GM21367 (cell line): ENCODE measurements around the gene CTNNBIP1.
"Not testable (repeated sequence)": the region's sequence is repeated elsewhere in the genome, so short reads cannot be mapped to it uniquely, and the experiment has no call there.

Source experiments
- ATAC-seq: cut with Tn5 transposase; IDR thresholded peaks from one replicate; pipeline ENCODE4 v1.9.1; 2021; ENCODE audit not compliant: unreplicated experiment

CTNNBIP1 gene, protein sequence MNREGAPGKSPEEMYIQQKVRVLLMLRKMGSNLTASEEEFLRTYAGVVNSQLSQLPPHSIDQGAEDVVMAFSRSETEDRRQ

DNA sequence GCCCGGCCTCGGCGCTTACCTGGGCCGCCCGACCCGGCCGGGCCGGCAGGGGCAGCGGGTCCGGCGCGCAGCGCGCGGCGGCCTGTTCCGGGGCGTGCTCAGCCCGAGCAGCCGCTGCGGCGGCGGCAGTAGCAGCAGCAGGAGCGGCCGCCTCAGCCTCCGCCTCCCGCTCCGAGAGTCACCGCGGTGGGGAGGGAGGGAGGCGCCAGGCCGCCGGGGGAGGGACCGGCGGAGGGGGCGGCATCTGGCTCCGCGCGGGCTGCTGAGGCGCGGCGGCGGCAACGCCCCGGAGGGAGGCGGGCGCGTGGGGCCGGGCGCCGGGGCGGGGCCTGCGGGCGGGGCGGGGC is at the start of gene CTNNBIP1:
Gene CTNNBIP1 (minus strand): TSS at position 194 of the 347 bp plus-strand sequence. CDS start 38,205 bp downstream, outside the sequence.
- ATAC-seq = peak; percentile 70

DNA sequence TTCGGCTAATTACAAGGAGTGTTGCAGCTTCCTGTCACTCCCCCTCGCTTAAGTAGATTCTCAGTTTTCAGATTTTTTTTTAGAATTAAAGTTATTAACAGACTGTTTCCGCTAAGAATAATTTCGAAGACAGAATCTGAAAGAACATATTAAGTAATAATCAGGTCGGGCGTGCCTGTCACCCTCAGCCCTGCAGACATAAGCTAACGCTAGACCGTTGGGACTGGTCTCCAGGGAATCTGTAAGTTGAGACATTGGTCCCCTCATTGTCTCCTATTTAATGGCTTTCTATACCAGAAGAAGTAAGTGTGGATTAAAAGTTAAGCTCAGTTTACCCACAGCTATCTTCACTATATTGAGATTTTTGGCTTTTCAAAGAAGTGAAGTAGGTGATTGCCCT is 47.7 kb upstream of the CTNNBIP1 start:
- ATAC-seq = no peak

DNA sequence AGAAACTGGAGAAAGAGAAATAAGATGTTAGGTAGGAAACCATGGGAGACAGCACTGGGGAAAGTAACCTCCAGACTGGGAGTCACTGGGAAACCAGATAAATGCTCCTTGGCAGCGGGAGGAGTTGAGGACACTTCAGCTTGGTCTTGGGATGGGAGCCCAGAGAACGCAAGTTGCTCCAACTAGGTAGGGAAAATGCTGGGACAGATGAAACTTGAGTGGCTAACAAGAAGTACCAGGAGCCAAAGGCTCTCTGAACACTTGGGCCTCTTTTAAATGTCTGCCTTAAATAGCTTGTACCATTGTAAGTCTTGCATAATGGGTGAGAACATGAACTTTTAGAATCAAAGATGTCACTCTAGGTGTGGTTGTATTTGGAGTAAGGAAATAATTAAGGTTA is 36.2 kb upstream of the CTNNBIP1 start:
- ATAC-seq = no peak

DNA sequence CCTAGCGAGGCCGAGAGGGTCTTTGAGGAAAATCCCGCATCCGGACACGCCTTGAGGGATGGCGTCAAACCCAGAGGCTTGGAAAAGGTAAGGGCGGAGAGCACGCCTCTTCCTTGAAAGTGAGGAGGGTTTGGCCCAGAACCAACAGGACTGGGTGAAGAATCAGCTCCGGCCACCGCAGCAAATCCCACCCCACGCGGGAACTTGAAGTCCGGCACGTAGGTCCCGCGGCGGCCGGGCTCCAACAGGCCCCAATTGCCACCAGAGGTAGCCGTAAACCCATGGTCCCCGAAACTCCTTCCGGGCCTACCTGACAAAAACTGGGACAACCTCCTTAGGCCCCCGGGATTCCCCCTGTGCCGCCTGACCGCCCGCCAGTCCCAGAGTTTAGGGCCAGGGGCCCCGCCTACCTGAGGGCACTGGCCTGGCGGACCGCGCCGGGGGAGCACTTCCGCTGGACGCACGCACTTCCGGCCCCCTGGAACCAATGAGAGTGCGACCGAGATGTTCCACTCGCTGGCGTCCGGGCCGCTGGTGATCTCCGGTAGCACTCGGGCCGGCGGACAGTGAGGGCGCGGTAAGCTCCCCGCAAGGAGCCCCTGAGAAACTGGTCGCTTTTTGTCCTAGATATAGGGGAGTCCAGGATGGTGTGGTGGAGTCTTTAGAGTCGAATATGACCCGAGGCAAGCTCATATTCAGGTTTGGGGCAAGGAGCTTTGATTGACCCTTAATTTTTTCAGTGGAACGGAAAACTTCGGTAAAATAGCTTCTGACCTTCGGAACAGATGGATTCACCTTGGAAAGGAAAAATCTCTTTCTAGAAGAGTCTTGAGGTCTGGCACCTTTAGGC is 33.1 kb upstream of the CTNNBIP1 start, which contains the start of the genes LZIC and NMNAT1:
Gene LZIC (minus strand): TSS at position 453 of the 850 bp plus-strand sequence. CDS start 6,772 bp downstream, outside the sequence.
Gene NMNAT1 (plus strand): TSS at position 537 of the 850 bp plus-strand sequence. CDS start 28,599 bp downstream, outside the sequence.
- ATAC-seq = peak; percentile 89

DNA sequence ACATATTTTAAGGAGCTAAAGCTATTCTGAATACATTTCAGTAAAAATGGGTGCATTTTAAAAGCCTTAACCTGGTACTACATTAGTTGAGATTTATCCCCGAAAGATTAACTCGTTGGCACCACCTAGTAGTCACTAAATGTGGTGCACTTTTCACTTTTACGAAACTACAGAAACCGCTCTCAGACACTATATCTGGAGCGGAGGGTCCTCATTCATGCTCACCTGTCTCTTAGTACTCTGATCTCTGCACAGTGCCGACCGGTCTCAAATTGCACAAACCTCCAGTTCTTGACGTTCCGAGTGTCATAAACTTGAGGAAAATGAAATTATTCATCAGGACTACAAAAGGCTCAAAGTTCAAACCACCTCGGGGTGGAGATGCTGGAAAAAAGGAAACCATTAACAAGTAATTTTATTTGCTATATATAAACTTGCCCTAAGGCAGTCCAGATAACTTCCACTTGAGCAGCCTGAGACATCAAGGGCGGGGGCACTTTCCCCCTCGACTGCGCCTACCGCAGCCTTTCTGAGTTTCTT is 32.4 kb upstream of the CTNNBIP1 start:
- ATAC-seq = peak; percentile 38

DNA sequence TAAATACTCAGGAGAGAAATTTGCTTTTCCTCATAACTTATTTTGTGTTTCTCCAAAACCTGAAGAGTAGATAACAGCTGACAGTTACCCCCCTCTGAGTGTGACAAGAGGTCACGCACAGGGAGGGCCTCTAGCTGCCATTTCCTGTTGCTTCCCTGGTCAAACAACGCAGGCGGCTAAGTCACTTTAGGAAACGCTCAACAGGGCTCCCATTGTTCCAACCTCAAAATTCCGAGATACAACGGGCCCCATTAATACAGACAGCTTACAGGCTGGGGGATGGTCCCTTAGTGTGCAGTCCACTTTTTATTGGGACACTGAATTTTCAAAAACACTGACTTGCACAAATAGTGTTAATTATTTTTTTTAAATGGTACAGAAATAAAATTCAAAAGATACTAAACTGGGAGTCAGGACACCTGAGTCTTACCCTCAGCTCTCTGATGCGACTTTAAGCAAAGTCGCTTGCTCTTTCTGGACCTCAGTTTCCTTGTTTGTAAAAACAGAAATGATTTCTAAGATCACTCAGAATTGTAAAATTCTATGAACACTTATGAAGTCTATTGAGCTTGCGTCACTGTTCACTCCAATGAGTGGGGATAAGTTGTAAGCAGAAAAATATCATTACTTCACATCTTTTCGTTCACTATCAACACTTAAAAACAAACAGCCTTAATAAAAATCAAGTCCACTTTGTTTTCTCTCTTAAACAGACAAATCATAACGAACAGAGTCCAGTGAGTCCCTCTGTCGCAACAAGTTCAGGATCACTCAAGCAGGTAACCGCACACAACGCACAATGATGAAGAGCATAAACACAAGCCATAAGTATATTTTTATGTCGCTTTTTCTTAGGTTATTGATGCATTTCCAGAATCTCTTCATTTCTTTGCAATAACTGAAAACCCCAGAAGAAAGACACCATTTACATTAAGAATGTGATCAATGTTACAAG is 19.6 kb upstream of the CTNNBIP1 start:
- ATAC-seq = no peak

DNA sequence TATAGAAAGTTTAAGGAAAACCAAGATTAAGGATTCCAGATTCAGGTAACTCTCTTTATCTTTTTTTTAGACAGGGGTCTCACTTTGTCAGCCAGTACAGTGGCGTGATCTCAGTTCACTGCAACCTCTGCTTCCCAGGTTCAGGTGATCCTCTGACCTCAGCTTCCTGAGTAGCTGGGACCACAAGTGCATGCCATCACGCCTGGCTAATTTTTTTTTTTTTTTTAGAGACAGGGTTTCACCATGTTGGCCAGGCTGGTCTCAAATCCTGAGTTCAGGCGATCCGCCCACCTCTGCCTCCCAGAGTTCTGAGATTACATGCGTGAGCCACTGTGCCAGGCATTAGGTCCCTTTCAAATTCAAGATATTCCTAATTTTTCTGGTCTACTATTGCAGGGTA is 17.2 kb upstream of the CTNNBIP1 start:
- no peak for ATAC-seq

DNA sequence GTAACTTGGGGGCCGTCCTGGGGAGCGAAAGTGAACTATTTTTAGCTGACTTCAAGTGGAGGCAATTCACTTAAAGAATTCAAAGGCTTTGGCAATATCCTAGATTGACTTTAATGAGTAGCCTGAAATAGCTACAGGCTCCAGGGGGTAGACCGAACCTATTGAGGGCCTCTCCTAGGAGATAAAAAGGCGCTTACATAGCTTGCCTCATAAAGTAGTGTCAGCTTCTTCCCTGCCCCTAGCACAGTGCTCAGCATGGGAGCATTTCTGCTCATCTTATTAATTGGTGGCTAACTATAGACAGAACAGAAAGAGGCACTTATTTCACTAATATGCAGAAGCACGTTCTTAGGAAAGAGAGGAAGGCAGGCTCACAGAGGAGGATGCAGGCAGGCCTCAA is 12.3 kb upstream of the CTNNBIP1 start:
- ATAC-seq = no peak

DNA sequence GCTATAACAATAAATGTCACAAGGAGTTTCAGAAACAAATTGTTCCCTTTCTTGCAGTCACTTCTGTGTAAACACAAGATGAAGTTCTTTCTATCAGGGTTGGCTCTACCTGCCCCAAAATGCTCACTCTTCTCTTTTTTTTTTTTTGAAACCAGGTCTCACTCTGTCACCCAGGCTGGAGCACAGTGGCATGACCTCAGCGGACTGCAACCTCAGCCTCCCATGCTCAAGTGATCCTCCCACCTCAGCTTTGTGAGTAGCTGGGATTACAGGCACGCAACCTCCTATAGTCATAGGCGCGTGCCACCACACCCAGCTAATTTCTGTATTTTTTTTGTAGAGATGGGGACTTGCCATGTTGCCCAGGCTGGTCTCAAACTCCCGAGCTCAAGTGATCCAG is 10.5 kb upstream of the CTNNBIP1 start:
- no peak for ATAC-seq

DNA sequence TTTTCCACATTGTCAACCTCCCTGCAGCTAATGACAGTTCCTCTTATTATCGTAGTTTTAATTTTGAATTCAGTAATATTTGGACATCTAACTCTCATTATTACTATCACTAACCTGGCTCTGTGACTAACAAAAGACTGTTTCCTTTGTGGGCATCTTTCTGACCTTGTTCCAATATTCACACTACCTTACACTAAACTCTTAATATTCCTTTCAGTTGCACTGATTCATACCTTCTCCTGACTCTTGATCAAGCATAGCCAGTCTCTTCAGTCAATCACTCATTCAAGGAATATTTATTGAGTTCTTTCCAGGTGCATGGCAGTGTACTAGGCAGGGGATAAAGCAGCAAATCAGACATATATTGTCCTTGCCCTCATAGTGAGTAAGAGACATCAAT is 7.8 kb upstream of the CTNNBIP1 start:
- ATAC-seq = no peak

DNA sequence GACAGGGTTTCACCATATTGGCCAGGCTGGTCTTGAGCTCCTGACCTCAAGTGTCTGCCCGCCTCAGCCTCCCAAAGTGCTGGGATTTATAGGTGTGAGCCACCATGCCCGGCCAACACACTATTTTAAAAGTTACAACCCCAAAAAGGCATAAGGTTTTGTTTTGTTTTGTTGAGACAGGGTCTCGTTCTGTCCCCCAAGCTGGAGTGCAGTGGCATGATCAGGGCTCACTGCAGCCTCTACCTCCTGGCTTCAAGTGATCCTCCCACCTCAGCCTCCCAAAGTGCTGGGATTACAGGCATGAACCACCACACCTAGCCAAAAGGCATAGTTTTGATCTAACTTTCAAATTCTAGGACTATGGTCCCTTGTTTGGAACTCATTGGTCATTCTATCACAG is 7.4 kb upstream of the CTNNBIP1 start:
- ATAC-seq = not testable (repeated sequence)

DNA sequence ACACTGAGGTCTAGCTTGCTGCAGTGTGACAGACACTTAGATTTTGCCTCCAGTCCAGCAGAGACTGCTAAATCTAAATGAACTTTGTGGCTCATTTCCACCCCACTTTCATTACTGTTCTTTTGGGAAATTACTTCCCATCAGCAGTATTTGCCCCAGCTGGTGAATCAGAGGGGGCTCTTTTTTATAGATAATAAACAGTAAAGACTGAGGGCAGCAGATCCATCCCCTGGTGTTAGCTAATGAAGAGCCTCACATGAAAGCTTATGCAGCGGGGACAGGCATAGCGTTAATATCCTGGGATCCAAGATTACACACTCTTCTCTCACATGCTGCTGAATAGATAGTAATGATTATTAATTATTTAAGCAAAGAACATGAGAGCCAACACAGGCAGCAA is 6.4 kb upstream of the CTNNBIP1 start:
- no peak for ATAC-seq

DNA sequence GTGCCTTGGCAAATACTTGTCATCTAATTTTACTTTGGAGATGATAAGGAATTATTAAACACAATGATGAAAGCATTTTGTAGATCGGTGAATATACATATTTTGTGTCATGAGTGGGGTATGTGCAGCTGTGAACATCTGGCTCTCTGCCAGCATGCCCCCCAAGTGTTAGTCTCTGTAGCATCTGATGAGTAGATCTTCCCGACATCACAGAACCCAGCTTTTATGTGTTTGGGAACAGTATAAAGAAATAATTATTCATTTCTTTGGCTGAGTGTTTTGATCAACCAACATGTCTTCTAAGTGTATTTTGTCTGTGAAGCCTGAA is 4.5 kb upstream of the CTNNBIP1 start:
- ATAC-seq = no peak

DNA sequence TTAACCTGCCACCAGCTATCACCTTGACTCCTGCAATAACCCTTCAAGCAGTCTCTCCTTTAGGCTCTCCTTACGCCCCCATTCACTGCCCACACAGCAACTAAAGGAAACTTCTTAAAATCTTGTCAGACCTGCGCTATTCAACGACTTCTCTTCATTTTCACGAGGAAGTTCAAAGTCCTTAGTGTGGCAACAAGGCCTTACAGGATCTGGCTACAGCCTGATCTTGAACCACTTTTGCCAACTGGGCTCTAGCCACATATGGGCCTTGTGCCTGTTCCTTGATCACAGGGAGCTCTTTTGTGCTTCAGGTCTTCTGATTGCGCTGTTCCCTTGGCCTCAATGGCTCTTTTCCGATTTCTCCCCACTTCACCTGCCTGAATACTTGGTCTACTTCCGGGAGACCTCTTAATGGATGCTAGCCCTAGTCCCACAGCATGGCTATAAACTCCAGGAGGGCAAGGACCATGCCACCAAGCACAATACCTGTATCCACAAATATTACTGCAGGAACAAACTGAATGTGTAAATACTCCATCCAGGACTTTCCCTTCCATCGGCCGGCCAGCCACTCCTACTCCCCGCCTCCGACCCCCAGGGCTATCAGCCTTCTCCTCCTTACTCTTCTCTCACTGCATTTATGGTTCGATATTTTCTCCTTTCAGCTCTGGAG is 2.3 kb upstream of the CTNNBIP1 start:
- no peak for ATAC-seq

DNA sequence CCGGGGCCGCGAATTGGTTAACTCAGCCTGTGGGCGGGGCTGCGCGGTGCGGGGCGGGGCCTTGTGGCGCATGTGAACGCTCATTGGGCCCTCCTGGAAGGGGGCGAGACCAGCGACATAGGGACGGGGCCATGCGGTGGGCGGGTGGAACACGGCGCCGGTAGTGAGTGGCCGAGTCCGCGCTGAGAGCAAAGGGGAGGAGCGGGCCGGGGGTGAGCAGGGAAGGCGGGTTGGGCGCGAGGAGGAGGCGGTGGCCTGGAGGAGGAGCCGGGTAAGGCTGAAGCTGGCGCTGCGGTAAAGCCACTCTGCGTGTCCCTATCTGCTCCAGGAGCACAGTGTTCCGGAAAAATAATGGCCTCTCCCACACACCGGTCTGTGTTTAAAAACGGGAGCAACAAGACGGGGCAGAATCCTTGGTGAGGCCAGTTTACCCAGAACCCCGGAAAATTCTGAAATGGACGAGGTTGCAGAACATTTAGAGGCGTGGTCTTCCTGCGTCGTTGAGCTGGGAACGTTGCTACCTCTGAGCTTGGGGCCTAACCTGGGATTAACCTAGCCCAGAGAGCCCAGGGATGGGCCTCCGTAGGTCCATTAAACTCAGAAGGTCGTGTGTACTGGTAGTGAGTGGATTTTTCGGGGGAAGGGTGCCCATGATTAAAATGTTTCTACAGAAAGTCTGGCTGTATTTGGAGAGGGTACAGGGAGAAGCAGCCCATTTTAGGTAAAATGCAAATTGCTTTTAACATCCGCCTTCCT is 532 bp upstream of the CTNNBIP1 start:
- peak; percentile 89 for ATAC-seq

DNA sequence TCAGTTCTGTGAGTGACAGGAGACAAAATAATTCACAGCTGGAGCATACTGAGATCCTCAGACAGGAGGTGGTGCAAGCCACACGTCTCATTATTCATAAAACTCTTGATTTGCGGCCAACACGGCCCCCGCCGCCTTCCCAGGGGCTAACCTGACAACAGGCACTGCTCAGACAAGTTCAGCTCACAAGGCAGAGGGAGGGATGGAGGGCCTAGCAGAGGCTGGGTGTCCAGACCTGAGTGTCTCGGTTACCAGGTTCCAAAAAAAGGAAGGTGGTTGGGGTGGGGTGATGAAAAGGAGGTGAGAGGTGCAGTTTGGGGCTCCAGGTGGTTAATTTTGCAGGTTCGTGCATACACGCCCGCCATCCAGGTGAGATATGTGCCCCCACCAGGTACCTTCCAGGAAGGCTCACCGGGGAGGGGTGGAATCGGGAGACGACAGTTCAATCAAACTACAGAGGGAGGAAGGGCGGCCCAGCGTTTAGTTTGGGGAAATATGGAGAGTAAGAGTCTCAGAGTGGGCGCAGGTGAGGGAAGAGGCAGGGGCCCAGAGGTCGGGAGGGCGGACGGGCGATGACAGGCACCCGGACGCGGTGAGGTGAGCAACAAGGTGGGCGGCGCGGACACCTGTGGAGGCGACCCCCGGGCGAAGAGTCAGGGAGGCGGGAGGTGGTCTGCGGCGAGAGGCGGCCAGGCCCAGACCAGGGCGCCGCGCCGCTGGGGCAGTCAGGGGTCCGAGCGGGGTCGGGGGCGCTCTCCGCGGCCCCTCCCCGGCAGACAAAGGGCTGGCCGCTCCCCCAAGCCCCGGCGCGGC is 629 bp downstream of the CTNNBIP1 start:
- no peak for ATAC-seq

DNA sequence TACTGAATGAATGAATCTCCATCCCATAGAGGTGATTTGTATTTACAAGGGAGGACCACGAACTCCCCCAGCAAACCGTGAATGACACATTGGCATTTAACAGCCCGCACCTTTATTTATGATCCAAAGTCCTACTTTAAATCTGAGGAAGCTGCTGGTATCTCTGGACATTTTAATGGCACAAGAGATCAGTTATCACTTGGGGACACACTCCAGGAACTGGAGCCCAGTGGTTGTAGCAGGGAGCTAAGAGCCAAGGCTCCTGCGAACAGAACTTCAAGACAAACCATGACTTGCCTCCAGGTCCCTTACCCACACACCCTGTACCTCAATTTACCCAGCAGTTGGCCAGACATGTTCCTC is 1.2 kb downstream of the CTNNBIP1 start:
- ATAC-seq = no peak

DNA sequence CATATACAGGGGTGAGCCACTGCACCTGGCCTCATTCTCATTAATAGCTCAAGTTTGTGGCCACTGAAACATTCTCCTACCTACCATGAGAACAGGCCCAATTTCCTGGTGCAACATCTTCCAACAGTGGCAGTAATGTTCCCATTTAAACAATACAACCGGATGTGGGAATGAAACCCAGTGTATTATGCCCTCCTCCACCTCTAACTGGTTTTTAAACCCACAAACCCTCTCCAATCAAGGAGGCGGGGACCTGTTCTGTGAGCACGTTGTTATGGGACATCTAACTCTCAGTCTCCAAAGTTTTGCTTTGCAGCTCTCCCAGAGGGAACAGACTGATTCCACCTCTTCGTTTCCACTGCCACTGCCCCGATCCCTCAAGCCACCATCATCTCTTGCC is 2.6 kb downstream of the CTNNBIP1 start:
- ATAC-seq = no peak

DNA sequence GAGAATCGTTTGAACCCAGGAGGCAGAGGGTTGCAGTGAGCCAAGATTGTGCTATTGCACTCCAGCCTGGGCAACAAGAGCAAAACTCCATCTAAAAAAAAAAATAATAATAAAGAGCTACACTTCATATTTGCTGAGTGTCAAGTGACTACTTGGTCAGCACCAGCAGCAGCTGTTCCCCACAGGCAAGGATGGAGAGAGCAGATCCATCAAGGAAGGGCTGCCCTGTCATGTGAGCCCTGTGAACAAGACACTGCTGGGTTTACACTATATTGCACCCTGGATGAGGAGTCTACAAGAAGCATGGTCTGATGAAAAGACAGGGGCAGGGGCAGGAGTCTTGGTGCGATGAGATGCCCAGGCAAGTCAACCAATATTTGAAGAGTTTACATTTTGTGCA is 3.6 kb downstream of the CTNNBIP1 start:
- no peak for ATAC-seq
